ENCODE results near the gene PPM1F.

PPM1F gene

DNA sequence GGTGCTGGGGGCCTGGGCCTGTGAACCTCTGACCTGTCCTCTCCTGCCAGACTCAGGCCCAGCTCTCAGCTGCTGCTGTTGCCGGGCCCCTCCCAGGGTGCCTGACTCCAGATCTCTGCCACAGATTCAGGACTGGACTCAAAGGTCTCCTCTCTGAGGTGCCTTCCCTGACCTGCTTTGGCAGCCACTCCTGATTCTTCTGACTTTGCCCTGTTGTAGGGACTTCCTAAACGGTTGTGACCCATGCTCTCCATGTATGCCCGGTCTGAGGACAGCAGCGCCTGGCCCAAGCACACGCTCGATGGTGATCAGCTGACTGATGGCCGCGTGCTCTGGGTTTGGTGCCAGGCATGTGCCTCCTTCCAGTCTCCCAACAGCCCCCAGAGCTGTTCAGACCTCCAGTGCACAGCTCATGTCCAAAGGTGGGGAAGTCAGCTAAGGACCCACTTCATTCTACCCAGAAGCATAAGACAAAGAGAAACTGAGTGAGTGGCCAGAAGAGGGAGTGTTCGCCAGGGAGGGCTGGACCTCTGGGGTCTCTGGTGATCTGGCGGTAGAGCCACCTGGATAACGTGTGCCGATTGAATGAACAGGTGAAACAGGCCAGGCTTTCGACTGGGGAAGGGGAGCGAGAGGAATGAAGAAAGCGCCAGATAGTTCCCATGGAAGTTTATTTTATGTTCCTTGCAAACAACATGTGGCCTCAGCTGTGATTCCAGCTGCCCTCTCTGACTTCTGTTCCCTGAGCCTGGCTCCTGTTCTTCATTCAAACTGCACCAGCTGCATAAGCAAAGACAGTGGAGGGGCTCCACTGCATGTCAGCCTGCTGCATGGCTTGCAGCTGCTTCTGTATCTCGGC lies 38.0 kb upstream of the PPM1F start:
- no peak for DNase-seq (ENCODE audit: insufficient read length)
- FAIRE-seq = no peak
- no peak for TF ChIP-seq POLR2AphosphoS5 (IDR thresholded peaks at IDR 0.05; ENCODE audit: low read depth, low read length)
- no peak for TF ChIP-seq POLR2A (IDR thresholded peaks at IDR 0.05; ENCODE audit: low read depth, low read length)
- no peak for TF ChIP-seq TAF1 (IDR thresholded peaks at IDR 0.05; ENCODE audit: borderline replicate concordance, low read depth, low read length)

DNA sequence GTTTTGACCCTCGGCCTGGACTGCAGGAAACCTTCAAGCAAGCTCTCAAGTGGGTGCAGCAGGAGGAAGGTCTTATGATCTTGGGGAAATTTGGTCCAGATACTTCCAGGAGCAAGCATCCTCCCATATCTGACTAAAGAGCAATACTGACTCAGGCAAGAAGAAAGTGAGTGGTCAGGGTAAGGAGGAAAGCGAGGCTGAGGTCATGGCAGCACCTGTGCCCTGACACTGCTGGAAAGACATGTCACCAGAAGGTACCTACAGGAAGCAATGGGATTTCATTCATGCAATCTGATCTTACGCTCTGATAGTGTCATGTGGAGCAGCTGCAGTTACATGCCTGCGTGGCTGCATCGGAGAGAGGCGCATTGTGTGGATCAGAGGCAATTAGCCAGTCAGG lies 36.4 kb upstream of the PPM1F start:
- no peak for FAIRE-seq
- DNase-seq (ENCODE audit: insufficient read length) = no peak
- TF ChIP-seq POLR2A (IDR thresholded peaks at IDR 0.05; ENCODE audit: low read depth, low read length) (no peak), TAF1 (IDR thresholded peaks at IDR 0.05; ENCODE audit: borderline replicate concordance, low read depth, low read length) (no peak), POLR2AphosphoS5 (IDR thresholded peaks at IDR 0.05; ENCODE audit: low read depth, low read length) (no peak)

DNA sequence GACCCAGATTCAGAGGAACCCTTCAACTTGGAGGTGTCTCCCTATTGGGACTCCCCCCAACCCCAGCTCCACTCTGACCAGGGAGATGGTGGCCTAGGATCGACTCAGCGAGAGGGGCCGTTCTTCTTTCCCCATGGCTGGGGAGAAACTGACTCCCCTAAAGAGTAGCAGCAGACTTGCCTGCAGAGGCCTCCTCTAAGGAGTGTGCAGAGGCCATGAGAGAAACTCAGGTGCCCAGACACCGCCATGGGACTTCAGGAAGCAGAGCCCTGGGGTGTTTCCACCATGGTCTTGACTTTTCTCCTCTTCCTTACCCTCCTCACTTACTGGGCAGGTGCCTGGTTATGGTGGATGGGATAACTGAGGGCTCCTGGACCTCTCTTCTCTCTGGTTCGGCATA lies 32.6 kb upstream of the PPM1F start:
- FAIRE-seq (no peak), DNase-seq (ENCODE audit: insufficient read length) (no peak)
- TF ChIP-seq TAF1 (IDR thresholded peaks at IDR 0.05; ENCODE audit: borderline replicate concordance, low read depth, low read length) = no peak
- TF ChIP-seq POLR2A (IDR thresholded peaks at IDR 0.05; ENCODE audit: low read depth, low read length) = no peak
- no peak for TF ChIP-seq POLR2AphosphoS5 (IDR thresholded peaks at IDR 0.05; ENCODE audit: low read depth, low read length)

DNA sequence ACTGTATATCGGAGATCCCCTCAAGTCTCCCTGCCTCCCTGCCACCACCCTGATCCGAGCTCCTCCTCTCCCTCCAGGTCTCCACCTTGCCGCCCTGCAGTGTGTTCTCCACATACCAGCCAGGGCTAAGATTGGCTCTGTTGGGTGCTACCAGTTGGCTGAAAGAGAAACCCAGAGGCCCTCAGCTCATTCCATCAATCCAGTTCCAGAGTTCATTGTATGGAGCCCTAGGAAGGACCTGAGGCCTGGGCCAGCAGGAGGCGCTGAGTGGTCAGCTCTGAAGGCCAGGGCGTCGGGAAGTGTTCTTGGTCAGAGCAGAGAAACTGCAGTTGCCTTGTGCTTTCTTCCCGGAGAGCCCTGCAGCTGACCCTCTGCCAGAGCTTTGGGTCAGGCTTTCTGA lies 32.1 kb upstream of the PPM1F start:
- FAIRE-seq = no peak

DNA sequence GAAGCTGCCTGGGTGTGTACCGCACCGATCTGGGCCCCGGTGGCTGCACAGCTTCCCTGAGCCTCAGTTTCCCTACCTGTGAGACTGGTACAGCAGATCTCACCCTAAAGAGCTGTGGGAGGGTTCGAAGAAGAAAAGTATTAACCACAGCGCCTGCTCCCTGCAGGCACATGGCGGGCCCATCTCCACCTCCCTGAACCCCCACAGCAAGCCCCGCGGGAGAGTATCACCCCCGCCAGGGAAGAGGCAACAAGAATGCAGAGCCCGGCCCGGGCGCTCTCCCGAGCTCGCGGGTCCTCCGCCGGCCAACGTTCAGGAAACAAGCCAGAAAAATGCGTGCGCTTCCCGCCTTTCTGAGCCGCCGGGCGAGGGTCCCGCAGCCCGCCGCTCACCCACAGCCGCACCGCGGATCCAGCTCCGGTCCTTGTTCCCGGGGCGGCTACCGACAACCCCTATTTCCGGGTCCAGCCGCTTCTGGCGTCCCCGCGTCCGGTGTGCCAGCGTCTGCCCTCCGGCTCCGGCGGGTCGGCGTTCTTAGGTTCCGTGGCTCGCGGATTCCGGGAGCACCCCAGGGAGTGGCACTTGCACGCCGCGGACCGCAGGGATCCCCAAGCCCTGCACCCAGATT lies 29.8 kb upstream of the PPM1F start, which contains the start of gene TOP3B:
TSS of gene TOP3B (minus strand) at position 450 of the 628 bp plus-strand sequence. CDS start 7,078 bp downstream, outside the sequence.
- FAIRE-seq (peak; percentile 51), DNase-seq (ENCODE audit: insufficient read length) (peak; percentile 81)
- TF ChIP-seq POLR2AphosphoS5 (IDR thresholded peaks at IDR 0.05; ENCODE audit: low read depth, low read length) (peak; percentile 83), POLR2A (IDR thresholded peaks at IDR 0.05; ENCODE audit: low read depth, low read length) (peak; percentile 91), TAF1 (IDR thresholded peaks at IDR 0.05; ENCODE audit: borderline replicate concordance, low read depth, low read length) (peak; percentile 86)

More for the DNA sequence above, 32.1 kb upstream of the PPM1F start:
- no peak for DNase-seq (ENCODE audit: insufficient read length)
- TF ChIP-seq POLR2A (IDR thresholded peaks at IDR 0.05; ENCODE audit: low read depth, low read length) = no peak
- no peak for TF ChIP-seq TAF1 (IDR thresholded peaks at IDR 0.05; ENCODE audit: borderline replicate concordance, low read depth, low read length)
- no peak for TF ChIP-seq POLR2AphosphoS5 (IDR thresholded peaks at IDR 0.05; ENCODE audit: low read depth, low read length)

DNA sequence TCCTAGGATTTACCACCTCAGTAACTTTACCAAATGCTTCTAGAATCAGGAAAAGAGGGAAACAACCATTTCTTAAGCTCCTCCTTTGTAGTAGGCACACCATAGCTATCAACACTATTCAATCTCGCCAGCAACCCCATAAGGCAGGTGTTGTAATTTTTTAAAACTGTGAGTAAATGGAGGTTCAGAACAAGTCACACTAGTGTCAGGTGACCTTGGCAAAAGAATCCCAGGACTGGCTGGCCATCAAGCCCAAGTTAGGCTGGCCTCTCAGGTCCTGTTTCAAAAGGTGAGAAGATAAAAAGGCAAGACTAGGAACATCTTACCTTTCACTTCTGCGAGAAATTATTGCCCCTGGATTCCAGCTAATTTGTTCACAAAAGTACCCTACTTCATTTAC lies 29.2 kb upstream of the PPM1F start:
- FAIRE-seq = no peak
- no peak for TF ChIP-seq POLR2A (IDR thresholded peaks at IDR 0.05; ENCODE audit: low read depth, low read length)
- no peak for TF ChIP-seq TAF1 (IDR thresholded peaks at IDR 0.05; ENCODE audit: borderline replicate concordance, low read depth, low read length)
- no peak for TF ChIP-seq POLR2AphosphoS5 (IDR thresholded peaks at IDR 0.05; ENCODE audit: low read depth, low read length)
- no peak for DNase-seq (ENCODE audit: insufficient read length)

DNA sequence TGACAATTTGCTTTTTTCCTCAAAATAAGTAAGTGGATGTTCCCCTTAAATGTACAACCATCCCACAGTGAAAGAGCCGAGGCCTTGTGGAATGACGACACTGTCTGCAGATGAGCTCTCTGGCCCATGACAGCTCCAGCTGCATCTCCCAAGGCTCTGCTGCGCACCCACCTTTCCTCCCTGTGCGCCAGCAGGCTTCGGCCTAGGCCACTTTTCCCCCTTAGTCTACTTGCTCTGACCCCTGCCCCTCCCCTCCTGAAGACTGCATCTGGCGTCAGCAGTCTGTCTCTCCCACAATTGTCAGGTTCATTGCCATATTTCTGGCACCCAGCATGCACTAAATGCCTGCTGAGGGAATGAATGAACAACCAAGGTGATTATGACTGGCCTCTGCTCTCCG lies 27.9 kb upstream of the PPM1F start:
- no peak for DNase-seq (ENCODE audit: insufficient read length)
- no peak for TF ChIP-seq POLR2A (IDR thresholded peaks at IDR 0.05; ENCODE audit: low read depth, low read length)
- no peak for TF ChIP-seq POLR2AphosphoS5 (IDR thresholded peaks at IDR 0.05; ENCODE audit: low read depth, low read length)
- TF ChIP-seq TAF1 (IDR thresholded peaks at IDR 0.05; ENCODE audit: borderline replicate concordance, low read depth, low read length) = no peak
- no peak for FAIRE-seq

DNA sequence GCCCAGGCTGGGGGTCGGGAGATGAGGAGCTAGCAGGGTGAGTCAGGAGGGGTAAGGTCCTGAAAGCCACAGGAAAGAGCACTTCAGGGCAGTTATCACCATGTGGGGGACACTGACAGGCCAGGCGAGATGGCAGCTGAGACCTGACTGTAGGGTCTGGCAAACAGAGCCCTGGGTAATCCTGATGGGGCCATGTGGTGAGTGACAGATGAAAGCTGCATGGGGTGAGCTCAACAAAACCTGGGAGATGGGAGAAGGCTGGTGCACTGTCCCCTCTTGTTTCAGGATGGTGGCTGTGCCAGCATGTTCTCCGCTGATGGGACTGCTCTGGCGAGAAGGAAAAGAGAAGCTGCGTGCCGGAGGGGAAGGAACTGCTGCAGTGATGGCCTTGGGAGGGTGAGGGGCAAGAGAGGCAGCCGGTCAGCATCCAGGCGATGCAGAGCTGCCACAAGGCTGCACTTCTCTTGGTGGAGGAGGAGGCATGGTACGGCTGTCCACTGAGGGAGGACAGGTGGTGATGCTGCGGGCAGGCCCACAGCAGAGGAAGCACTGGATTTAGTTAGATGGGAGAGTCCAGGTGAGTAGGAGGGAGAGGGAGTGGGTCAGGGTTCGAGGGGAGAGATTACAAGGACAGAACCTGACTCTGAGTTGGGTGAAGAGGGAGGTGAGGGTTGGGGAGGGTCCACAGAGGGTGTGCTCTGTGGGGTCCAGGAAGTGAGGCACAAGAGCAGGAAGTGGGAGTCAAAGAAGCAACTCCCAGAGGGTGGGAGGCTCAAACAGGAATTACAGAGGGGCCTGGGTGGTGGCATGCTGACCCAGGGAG lies 26.1 kb upstream of the PPM1F start:
- DNase-seq (ENCODE audit: insufficient read length) (no peak), FAIRE-seq (no peak)
- TF ChIP-seq POLR2AphosphoS5 (IDR thresholded peaks at IDR 0.05; ENCODE audit: low read depth, low read length) = 0 out of 2 replicates have a peak, but pooled peaks have one; percentile 0
- TF ChIP-seq TAF1 (IDR thresholded peaks at IDR 0.05; ENCODE audit: borderline replicate concordance, low read depth, low read length) = no peak

DNA sequence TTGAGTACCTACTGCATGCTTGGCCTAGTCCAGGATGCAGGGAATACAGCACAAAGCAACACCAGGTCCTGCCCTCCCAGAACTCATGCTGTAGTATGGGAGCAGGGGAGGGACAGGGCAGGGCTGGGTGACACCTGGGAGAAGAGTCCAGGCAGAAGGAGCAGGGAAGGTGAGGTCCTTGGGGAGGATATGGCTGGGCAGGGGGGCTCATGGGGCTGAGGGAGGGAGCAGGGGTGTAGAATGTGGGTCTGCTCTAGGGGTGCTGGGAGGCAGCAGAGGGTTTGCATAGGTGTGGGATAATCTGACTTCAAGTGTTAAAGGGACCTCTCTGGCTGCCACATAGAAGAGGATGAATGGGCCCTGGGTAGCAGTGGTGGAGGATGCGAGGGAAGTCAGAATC lies 25.2 kb upstream of the PPM1F start:
- FAIRE-seq (no peak), DNase-seq (ENCODE audit: insufficient read length) (no peak)
- TF ChIP-seq POLR2AphosphoS5 (IDR thresholded peaks at IDR 0.05; ENCODE audit: low read depth, low read length) (no peak), TAF1 (IDR thresholded peaks at IDR 0.05; ENCODE audit: borderline replicate concordance, low read depth, low read length) (no peak), POLR2A (IDR thresholded peaks at IDR 0.05; ENCODE audit: low read depth, low read length) (no peak)

DNA sequence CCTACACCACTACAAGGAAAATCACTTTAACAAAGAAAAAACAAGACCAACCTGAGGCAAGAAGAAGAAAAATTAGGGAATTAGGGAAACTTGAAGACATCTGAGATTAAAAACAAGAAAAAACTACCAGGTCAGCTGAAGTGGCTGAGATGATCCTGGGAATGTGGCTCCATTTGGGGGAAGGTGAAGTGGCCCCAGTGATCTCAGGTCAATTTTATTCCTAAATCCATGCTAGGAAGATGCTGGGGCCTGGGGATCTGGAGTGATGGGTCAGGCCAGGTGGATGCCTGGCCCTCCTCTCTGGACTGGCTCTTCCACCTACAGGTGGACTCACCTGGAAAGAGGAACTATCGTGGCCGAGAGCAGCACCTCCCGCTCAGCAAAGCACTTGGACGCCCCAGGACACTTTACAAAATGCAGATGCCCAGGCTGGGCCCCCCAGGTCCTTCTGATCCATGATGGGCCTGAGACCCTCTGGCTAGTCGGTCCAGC lies 23.3 kb upstream of the PPM1F start:
- FAIRE-seq (no peak), DNase-seq (ENCODE audit: insufficient read length) (no peak)
- TF ChIP-seq POLR2AphosphoS5 (IDR thresholded peaks at IDR 0.05; ENCODE audit: low read depth, low read length) (no peak), POLR2A (IDR thresholded peaks at IDR 0.05; ENCODE audit: low read depth, low read length) (no peak), TAF1 (IDR thresholded peaks at IDR 0.05; ENCODE audit: borderline replicate concordance, low read depth, low read length) (no peak)

DNA sequence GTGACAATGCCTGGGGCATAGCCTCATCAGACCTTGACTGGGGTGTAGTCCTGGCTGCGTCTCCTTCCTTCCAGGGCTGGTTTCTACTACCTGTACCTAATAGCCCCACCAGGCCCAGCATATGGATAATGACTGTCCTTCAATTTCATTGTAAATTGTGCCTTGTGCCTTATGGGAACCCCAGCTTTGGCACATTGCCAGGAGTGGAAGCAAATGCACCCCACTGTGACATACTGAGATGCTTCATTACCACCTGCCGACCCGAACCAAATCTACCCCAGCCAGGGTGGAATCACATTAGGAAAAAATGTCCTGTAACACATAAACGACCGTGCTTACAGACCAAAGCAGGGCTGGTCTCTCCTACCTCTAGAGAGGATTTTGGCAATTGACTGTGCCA lies 22.6 kb upstream of the PPM1F start:
- DNase-seq (ENCODE audit: insufficient read length) = no peak
- FAIRE-seq = no peak
- TF ChIP-seq TAF1 (IDR thresholded peaks at IDR 0.05; ENCODE audit: borderline replicate concordance, low read depth, low read length) (no peak), POLR2AphosphoS5 (IDR thresholded peaks at IDR 0.05; ENCODE audit: low read depth, low read length) (no peak), POLR2A (IDR thresholded peaks at IDR 0.05; ENCODE audit: low read depth, low read length) (no peak)

All from GM12892 (cell line).